GM21360 (cell line): Measurements from ENCODE around the gene TAS2R1.
A peak's percentile ranks its signal among the peaks of the same experiment; 100 is the strongest.

ENCODE experiments used
- ATAC-seq: cut with Tn5 transposase; IDR thresholded peaks from one replicate; pipeline ENCODE4 v1.9.1; 2021; ENCODE audit warnings: mild to moderate bottlenecking, moderate library complexity; ENCODE audit not compliant: unreplicated experiment

The TAS2R1 gene

GRCh38 chr5:9630251-9630650 lies at the start of gene TAS2R1:
Gene TAS2R1, minus strand, starts transcription at chr5:9630351. Its CDS starts 319 bp downstream, at chr5:9630032.
- ATAC-seq = no peak

- ATAC-seq = no peak
Measured at GRCh38 chr5:9670371-9670770, 40.2 kb upstream of the TAS2R1 start.

GRCh38 chr5:9667906-9668305 lies 37.8 kb upstream of the TAS2R1 start:
- no peak for ATAC-seq

- no peak for ATAC-seq
Measured at GRCh38 chr5:9663891-9664290, 33.7 kb upstream of the TAS2R1 start.

- no peak for ATAC-seq
Measured at GRCh38 chr5:9661316-9662015, 31.3 kb upstream of the TAS2R1 start.

GRCh38 chr5:9658706-9659105 lies 28.6 kb upstream of the TAS2R1 start:
- no peak for ATAC-seq

- ATAC-seq = no peak
Measured at GRCh38 chr5:9657819-9658218, 27.7 kb upstream of the TAS2R1 start.

GRCh38 chr5:9655641-9656040 lies 25.5 kb upstream of the TAS2R1 start:
- ATAC-seq = no peak

GRCh38 chr5:9654886-9655285 lies 24.7 kb upstream of the TAS2R1 start:
- no peak for ATAC-seq

- ATAC-seq = peak; percentile 98
Measured at GRCh38 chr5:9653811-9654210, 23.7 kb upstream of the TAS2R1 start.

- ATAC-seq = no peak
Measured at GRCh38 chr5:9653061-9653460, 22.9 kb upstream of the TAS2R1 start.

GRCh38 chr5:9652295-9652694 lies 22.1 kb upstream of the TAS2R1 start:
- ATAC-seq = no peak

GRCh38 chr5:9646843-9647242 lies 16.7 kb upstream of the TAS2R1 start:
- ATAC-seq = no peak

- ATAC-seq = no peak
Measured at GRCh38 chr5:9644630-9645029, 14.5 kb upstream of the TAS2R1 start.

GRCh38 chr5:9642621-9643020 lies 12.5 kb upstream of the TAS2R1 start:
- ATAC-seq = no peak

GRCh38 chr5:9641806-9642355 lies 11.7 kb upstream of the TAS2R1 start:
- no peak for ATAC-seq

- no peak for ATAC-seq
Measured at GRCh38 chr5:9632495-9632894, 2.3 kb upstream of the TAS2R1 start.

- ATAC-seq = no peak
Measured at GRCh38 chr5:9627541-9627940, 2.6 kb downstream of the TAS2R1 start.

- no peak for ATAC-seq
Measured at GRCh38 chr5:9626955-9627354, 3.2 kb downstream of the TAS2R1 start.

- ATAC-seq = no peak
Measured at GRCh38 chr5:9625731-9626130, 4.4 kb downstream of the TAS2R1 start.

- no peak for ATAC-seq
Measured at GRCh38 chr5:9625286-9625685, 4.9 kb downstream of the TAS2R1 start.

- ATAC-seq = no peak
Measured at GRCh38 chr5:9624196-9624947, 5.8 kb downstream of the TAS2R1 start.
